HG02870 (cell line): ENCODE measurements around the gene CHEK2.
"Not testable (repeated sequence)": the region's sequence is repeated elsewhere in the genome, so short reads cannot be mapped to it uniquely, and the experiment has no call there.

Source experiments
- ATAC-seq: cut with Tn5 transposase; IDR thresholded peaks from one replicate; pipeline ENCODE4 v1.9.1; 2021; ENCODE audit warnings: mild to moderate bottlenecking, moderate library complexity; ENCODE audit not compliant: unreplicated experiment

Gene CHEK2

DNA sequence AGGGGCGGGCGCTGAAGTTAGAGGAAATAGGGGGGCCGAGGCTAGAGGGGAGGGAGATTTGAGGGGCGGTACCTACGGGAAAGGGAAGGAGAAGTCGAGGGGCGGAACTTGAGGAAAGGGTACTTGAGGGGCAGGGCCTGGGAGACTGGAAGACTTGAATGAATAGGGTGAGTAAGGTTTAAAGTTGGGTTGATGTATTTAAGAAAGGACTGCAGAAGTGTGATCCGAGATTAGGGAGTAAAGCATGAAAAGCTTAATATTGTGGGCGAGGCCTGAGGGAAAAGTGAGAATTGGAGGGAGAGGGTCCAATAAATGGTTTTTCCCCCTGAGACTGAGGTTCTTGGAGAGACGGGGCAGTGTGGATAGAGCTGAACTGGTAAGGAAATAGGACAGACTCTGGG is 942 bp upstream of the CHEK2 start:
- no peak for ATAC-seq

DNA sequence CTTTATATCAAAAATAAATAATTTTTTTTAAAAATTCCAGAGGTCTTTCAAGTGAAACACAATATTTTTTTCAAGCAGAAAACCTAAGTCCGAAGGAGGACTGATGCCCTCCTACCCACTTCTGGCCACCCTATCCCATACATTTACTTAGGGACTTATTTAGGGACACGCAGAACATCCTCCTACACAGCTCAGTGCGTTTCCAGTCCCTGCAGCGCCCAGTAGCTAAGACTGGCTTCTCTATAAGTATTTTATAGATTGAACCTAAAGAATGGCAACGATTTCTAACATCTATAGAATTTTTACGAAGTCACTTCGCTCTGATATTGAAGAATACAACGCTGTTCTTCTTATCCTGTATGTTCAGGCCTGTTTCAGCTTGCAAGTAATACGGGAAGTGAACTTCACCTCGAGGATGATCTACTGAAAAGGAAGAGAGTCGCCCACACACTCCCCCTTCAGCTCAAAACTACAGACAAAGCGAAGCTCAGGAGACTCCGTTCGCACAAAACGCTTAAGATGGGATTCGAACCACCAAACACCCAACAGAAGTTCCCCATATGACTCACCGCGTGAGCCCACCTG is 328 bp downstream of the CHEK2 start:
- no peak for ATAC-seq

DNA sequence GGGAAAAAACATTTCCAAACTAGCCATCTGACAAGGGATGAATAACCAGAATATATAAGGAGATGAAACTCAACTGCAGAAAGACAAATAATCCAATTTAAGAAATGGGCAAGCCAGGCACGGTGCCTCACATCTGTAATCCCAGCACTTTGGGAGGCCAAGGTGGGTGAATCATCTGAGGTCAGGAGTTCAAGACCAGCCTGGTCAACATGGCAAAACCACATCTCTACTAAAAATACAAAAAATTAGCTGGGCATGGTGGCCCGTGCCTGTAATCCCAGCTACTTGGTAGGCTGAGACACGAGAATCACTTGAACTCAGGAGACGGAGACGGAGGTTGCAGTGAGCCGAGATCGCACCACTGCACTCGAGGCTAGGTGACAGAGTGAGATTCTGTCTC is 2.7 kb downstream of the CHEK2 start:
- not testable (repeated sequence) for ATAC-seq

- ATAC-seq, result no peak
Measured at GRCh38 chr22:28737701-28738100, 3.9 kb downstream of the CHEK2 start.

GRCh38 chr22:28736301-28737155 is 5.1 kb downstream of the CHEK2 start:
- ATAC-seq, result no peak

- ATAC-seq, result no peak
Measured at GRCh38 chr22:28734393-28734792, 7.2 kb downstream of the CHEK2 start.

- ATAC-seq, result no peak
Measured at GRCh38 chr22:28730179-28730578, 11.4 kb downstream of the CHEK2 start.

DNA sequence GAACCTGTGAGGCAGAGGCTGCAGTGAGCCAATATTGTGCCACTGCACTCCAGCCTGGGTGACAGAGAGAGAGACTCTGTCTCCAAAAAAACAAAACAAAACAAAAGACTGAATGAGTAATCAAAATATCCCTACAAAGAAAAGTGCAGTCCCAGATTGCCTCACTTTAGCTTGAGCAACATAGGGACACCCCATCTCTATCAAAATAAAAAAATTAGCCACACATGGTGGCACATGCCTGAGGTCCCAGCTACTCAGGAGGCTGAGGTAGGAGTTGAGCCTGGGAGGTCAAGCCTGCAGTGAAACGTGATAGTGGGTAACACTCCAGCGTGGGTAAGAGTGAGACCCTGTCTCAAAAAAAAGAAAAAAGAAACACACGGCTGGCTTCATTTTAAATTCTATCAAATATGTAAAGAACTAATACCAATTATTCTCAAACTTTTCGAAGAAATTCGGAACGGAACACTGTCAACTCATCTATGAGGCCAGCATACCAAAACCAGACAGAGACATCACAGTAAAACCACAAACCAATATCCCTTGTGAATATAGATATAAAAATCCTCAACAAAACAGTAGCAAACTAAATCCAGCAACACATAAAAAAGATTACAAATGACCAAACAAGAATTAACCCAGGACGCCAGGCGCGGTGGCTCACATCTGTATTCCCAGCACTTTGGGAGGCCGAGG is 12.9 kb downstream of the CHEK2 start:
- no peak for ATAC-seq

GRCh38 chr22:28728002-28728401 is 13.6 kb downstream of the CHEK2 start:
- no peak for ATAC-seq

DNA sequence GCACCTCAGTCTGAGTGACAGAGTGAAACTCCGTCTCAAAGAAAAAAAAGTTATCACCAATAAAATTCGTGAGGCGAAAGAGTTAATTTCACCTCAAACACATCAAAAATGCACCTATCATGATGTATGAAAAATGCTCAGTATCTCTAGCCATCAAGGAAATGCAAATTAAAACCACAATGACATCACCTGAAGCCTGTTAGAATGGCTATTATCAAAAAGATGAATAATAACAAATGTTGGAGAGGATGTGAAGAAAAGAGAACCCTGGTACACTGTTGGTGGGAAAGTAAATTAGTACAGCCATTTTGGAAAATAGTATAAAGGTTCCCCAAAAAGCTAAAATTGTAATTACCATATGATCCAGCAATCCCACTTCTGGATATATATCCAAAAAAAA is 23.6 kb downstream of the CHEK2 start:
- ATAC-seq, result no peak

DNA sequence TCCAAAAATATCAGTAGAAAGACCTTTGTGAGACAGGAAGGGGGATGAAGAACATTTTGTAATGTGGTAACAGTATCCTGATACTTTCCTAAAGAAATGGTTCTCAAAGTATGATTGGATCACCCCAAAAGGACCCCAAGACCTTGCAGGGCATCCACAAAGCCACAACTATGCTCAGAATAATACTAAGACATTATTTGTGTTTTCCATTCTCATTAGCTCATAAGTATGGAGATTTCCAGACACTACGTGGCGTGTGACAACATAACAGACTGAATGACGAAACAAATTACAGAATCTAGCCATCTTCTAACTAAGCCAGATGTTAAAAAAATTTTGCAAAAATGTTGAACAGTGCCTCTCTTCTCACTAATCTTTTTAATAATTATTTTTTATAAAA is 24.9 kb downstream of the CHEK2 start:
- no peak for ATAC-seq

- no peak for ATAC-seq
Measured at GRCh38 chr22:28715611-28716010, 26.0 kb downstream of the CHEK2 start.

GRCh38 chr22:28714043-28714628 is 27.5 kb downstream of the CHEK2 start:
- no peak for ATAC-seq

DNA sequence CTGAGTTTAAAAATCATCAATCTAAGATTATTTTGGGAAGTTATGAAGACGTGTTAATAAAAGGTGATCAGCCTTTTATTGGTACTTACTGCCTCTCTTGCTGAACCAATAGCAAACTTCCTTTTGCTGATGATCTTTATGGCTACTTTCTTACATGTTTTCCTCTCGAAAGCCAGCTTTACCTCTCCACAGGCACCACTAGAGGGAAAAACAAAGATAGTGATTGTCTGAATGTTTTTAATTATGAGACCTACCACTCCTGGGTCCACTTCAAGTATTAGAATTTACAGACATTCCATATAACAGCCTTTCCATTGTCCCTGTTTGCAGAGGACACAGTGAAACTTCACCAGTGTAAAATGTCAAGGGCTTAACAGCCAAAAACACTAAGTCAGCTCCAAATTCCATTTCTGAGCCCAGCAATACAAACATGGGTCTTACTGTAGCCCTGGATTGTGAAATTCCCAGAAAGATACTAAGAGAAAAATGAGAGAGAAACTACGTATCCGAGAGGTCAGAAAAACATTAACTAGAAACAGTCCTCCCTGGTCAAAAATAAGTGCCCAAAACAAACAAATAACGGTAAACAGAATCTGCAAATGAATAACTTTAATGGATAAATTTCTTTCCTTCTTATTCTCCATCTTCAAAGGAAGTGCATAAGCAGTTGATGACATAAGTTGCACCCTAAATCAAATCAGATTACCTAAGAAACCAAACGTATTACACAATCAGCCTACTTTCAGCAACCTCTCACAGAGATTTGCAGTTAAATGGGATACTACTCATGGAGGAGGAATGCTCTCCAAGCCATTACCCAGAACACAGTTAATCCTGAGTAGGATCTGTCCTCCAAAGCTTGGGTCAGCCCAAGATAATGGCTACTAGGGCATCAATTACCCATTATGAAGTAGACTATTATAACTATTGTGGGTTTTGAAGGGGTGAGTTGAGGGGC is 29.5 kb downstream of the CHEK2 start:
- ATAC-seq, result no peak

DNA sequence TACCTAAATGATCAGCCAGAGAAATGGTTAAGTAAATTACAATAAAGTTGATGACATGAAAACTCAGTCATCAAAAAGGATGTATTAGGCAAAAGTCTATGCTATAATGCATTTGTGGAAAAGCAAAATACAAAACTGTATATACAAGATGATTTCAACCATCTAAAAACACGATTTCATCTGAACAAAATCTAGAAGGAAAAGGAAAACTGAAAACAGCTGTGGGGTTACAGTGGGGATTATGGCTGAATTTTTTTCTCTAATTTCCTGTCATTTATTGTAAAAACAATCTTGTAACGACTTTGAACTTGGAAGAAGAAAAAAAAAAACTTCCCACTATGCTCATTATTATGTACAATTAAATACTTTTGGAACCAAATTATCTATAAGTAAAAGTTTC is 30.3 kb downstream of the CHEK2 start:
- no peak for ATAC-seq

- ATAC-seq, result no peak
Measured at GRCh38 chr22:28710576-28711191, 30.9 kb downstream of the CHEK2 start.

- ATAC-seq, result no peak
Measured at GRCh38 chr22:28710107-28710506, 31.5 kb downstream of the CHEK2 start.

DNA sequence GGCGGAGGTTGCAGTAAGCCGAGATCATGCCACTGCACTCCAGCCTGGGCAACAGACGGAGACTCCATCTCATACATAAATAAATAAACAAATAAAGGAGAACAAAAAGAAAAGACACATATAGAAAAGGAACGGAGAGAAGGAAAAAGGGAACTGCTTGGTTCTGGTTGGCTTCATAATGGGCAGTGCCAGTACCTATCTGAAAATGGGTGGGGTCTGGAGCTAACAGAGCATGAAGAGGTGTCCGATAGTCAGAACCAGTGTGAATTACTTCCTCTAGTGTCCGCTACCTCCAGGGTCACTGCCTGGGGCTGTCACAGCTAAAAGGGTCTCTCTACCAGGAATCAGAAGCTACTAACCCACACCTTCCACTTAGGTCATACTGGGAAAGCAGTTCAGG is 34.8 kb downstream of the CHEK2 start:
- ATAC-seq, result no peak

- ATAC-seq, result no peak
Measured at GRCh38 chr22:28703436-28703835, 38.2 kb downstream of the CHEK2 start.

- ATAC-seq, result no peak
Measured at GRCh38 chr22:28702891-28703290, 38.7 kb downstream of the CHEK2 start.
